Measurements from ENCODE around the gene VPS8.
"Not testable (repeated sequence)": the region's sequence is repeated elsewhere in the genome, so short reads cannot be mapped to it uniquely, and the experiment has no call there.

VPS8 gene

GRCh38 chr3:184914628-184915027 lies 102.7 kb downstream of the VPS8 start:
- DNase-seq (ENCODE audit: low read depth in 2 of 3, low spot score in 2 of 3), result no peak

- no peak for DNase-seq (ENCODE audit: low read depth in 2 of 3, low spot score in 2 of 3)
Observed at GRCh38 chr3:184918750-184919149, 106.8 kb downstream of the VPS8 start.

GRCh38 chr3:184919651-184920050 lies 107.7 kb downstream of the VPS8 start:
- DNase-seq (ENCODE audit: low read depth in 2 of 3, low spot score in 2 of 3), result no peak

- no peak for DNase-seq (ENCODE audit: low read depth in 2 of 3, low spot score in 2 of 3)
Observed at GRCh38 chr3:184924547-184924946, 112.6 kb downstream of the VPS8 start.

GRCh38 chr3:184927796-184928315 lies 115.9 kb downstream of the VPS8 start:
- DNase-seq (ENCODE audit: low read depth in 2 of 3, low spot score in 2 of 3), result no peak

- no peak for DNase-seq (ENCODE audit: low read depth in 2 of 3, low spot score in 2 of 3)
Observed at GRCh38 chr3:184932777-184933176, 120.8 kb downstream of the VPS8 start.

- no peak for DNase-seq (ENCODE audit: low read depth in 2 of 3, low spot score in 2 of 3)
Observed at GRCh38 chr3:184937611-184938010, 125.6 kb downstream of the VPS8 start.

GRCh38 chr3:184941408-184941807 lies 129.4 kb downstream of the VPS8 start:
- DNase-seq (ENCODE audit: low read depth in 2 of 3, low spot score in 2 of 3), result no peak

GRCh38 chr3:184942735-184943134 lies 130.8 kb downstream of the VPS8 start:
- no peak for DNase-seq (ENCODE audit: low read depth in 2 of 3, low spot score in 2 of 3)

GRCh38 chr3:184944241-184944640 lies 132.3 kb downstream of the VPS8 start:
- DNase-seq (ENCODE audit: low read depth in 2 of 3, low spot score in 2 of 3), result no peak

GRCh38 chr3:184945886-184946625 lies 134.1 kb downstream of the VPS8 start:
- DNase-seq (ENCODE audit: low read depth in 2 of 3, low spot score in 2 of 3), result no peak

GRCh38 chr3:184946917-184947316 lies 135.0 kb downstream of the VPS8 start:
- DNase-seq (ENCODE audit: low read depth in 2 of 3, low spot score in 2 of 3), result no peak

- DNase-seq (ENCODE audit: low read depth in 2 of 3, low spot score in 2 of 3), result no peak
Observed at GRCh38 chr3:184949251-184949965, 137.4 kb downstream of the VPS8 start.

- DNase-seq (ENCODE audit: low read depth in 2 of 3, low spot score in 2 of 3), result not testable (repeated sequence)
Observed at GRCh38 chr3:184950816-184951215, 138.8 kb downstream of the VPS8 start.

GRCh38 chr3:184952671-184953070 lies 140.7 kb downstream of the VPS8 start:
- DNase-seq (ENCODE audit: low read depth in 2 of 3, low spot score in 2 of 3), result no peak

- DNase-seq (ENCODE audit: low read depth in 2 of 3, low spot score in 2 of 3), result no peak
Observed at GRCh38 chr3:184953401-184953800, 141.4 kb downstream of the VPS8 start.

GRCh38 chr3:184954251-184954650 lies 142.3 kb downstream of the VPS8 start:
- DNase-seq (ENCODE audit: low read depth in 2 of 3, low spot score in 2 of 3), result no peak

GRCh38 chr3:184954851-184955250 lies 142.9 kb downstream of the VPS8 start:
- DNase-seq (ENCODE audit: low read depth in 2 of 3, low spot score in 2 of 3), result not testable (repeated sequence)

- DNase-seq (ENCODE audit: low read depth in 2 of 3, low spot score in 2 of 3), result no peak
Observed at GRCh38 chr3:184965639-184966430, 153.9 kb downstream of the VPS8 start.

GRCh38 chr3:184968115-184968514 lies 156.1 kb downstream of the VPS8 start:
- DNase-seq (ENCODE audit: low read depth in 2 of 3, low spot score in 2 of 3), result no peak

GRCh38 chr3:184970186-184970585 lies 158.2 kb downstream of the VPS8 start:
- no peak for DNase-seq (ENCODE audit: low read depth in 2 of 3, low spot score in 2 of 3)

GRCh38 chr3:184977796-184978195 lies 165.8 kb downstream of the VPS8 start:
- no peak for DNase-seq (ENCODE audit: low read depth in 2 of 3, low spot score in 2 of 3)
